PC-9 (cell line): ENCODE data around the gene KCNIP1.
A peak's percentile ranks its signal among the peaks of the same experiment; 100 is the strongest.

Source experiments
- EZH2 ChIP-seq: fragments of 200-600 bp; sonication (generic); IDR thresholded peaks from 2 replicates; pipeline ENCODE4 v1.8.0; 2017; ENCODE audit warnings: antibody characterized with exemption, low read depth
- TF ChIP-seq, protein P1 (sequence below): fragments of 200-600 bp; sonication (generic); conservative IDR thresholded peaks from 2 replicates; pipeline ENCODE4 v1.6.1; 2017; ENCODE audit warnings: mixed run types, antibody characterized with exemption, mild to moderate bottlenecking, moderate library complexity

DNA sequence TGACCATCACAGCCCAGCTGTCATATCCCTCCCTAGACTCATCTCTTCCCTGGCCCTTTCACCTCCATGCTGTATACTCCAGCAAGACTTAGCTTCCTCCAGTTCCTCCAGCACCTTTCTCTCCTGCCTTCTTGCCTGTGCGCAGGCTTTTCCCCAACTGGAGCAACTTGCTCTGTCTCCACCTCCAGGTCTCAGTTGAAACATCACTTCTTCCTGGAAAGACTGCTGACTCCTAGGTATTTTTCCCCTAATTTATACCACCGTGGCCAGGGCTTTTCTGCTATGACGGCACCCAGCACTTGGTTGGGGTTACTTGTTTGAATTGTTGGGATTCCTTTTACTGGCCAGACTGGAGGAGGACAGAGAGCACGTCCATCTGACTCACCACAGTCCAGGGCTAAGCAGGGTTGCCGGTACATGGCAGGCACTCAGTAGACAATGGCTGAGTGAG lies 67.5 kb downstream of the KCNIP1 start:
- TF ChIP-seq, protein P1, sequence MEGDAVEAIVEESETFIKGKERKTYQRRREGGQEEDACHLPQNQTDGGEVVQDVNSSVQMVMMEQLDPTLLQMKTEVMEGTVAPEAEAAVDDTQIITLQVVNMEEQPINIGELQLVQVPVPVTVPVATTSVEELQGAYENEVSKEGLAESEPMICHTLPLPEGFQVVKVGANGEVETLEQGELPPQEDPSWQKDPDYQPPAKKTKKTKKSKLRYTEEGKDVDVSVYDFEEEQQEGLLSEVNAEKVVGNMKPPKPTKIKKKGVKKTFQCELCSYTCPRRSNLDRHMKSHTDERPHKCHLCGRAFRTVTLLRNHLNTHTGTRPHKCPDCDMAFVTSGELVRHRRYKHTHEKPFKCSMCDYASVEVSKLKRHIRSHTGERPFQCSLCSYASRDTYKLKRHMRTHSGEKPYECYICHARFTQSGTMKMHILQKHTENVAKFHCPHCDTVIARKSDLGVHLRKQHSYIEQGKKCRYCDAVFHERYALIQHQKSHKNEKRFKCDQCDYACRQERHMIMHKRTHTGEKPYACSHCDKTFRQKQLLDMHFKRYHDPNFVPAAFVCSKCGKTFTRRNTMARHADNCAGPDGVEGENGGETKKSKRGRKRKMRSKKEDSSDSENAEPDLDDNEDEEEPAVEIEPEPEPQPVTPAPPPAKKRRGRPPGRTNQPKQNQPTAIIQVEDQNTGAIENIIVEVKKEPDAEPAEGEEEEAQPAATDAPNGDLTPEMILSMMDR, result peak; percentile 27; the same call in 1 of the 2 replicates
- no peak for TF ChIP-seq EZH2
